ENCODE results near the gene TMEM218. TPM values are rescaled to one million over a fixed set of nuclear protein-coding genes. Genes with fewer than 3 reads are reported as not detected.

The TMEM218 gene
- total RNA-seq, 2 experiments from 2014 or later = 3.9 to 4.4 TPM

DNA sequence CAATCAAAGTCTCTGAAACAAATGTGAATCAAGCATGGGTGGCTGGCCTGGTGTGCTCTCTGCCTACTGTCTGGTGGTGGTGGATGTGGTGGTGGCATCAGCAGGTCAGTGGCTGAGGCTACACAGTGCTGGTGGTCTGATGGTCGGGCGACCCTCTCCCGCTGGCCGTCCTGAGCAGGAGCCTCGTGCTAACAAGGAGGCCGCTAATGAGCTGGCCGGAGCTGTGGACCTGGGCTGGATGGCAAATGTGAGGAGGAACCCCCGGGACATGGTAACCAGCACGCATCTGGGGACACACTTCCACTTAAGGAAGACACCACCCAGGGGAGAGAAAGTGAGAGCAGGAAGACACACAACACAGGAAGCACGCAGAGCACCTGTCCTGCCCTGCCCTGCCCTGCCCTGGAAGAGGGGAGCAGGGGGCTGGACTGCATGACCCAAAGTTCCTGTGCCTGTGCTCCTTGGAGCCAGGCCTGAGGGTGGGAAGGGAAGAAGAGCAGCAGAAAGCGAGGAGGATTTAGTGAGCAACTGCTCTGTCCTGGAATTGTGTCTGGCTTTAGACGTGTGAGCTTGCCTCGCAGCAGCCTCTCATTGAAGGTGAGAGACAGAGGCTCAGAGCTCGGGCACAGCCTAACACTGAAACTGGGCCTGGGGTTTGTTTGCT is 24.7 kb downstream of the TMEM218 start:
- Mint-ChIP-seq H3K9me3 (no peaks in the 10 kb centered on the region), H3K36me3 (ENCODE audit: low read depth) (peaks cover 4% of the 10 kb centered on the region), H3K27ac (no peak overlapping the region), H3K4me3 (no peak overlapping the region), H3K4me1 (ENCODE audit: low read depth) (no peaks in the 10 kb centered on the region), H3K27me3 (no peaks in the 10 kb centered on the region)
- H3K27me3 ChIP-seq (ENCODE audit: control insufficient read depth in 1 of 2, insufficient read depth in 2 of 2, low read length in 2 of 2) = no peaks in the 10 kb centered on the region
- TF ChIP-seq CTCF (IDR thresholded peaks at IDR 0.05) = no peak
- no peak overlapping the region for H3K4me3 ChIP-seq (ENCODE audit: low read length)
- DNase-seq = no peak
- intact Hi-C loops (cut with DNase I, micrococcal nuclease) = no loop called here
- peaks cover 0 to 10% of the 10 kb centered on the region in 2 experiments for H3K9me3 ChIP-seq (ENCODE audit: control insufficient read depth in 1 of 2, insufficient read depth in 1 of 2, low read length in 2 of 2)
- POLR2A ChIA-PET = no interaction called here
- no peaks in the 10 kb centered on the region for H3K36me3 ChIP-seq (ENCODE audit: insufficient read depth, low read length)
- H3K27ac ChIP-seq (ENCODE audit: low read depth in 1 of 2, low read length in 2 of 2) = no peak overlapping the region
- CTCF ChIA-PET = no interaction called here
- no peak for ATAC-seq (ENCODE audit: poor library complexity)
- H3K4me1 ChIP-seq (ENCODE audit: insufficient read depth, low read length) = no peaks in the 10 kb centered on the region

DNA sequence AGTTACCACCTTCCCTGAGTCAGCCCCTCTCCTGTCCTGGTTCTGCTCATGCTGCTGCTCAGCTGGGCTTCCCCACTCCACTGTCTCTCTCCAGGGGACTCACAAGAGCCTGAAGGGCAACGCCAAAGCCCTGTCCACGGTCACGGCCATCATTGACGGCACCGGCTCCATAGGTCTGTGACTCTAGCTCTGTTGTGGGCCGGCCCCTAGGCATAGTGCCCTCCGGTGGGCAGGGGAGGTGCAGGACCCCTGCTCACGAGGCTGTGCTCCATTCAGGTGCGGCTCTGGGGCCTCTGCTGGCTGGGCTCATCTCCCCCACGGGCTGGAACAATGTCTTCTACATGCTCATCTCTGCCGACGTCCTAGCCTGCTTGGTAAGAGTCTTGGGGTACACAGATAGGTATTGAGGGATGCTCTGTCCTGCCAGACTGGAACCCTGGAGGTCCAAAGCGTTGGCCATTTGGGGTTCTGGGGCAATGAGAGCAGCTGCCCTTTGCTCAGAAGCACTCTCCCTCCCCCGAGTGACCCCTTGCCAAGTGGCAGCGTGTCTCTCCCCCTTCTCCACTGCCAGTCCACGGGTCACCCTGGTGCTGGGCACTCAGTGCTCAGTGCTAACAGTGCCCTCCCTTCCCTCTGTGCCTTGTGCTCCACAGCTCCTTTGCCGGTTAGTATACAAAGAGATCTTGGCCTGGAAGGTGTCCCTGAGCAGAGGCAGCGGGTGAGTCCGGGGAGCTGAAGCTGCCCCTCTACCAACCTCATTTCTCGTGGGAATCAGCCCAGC is 25.9 kb downstream of the TMEM218 start:
- no peak for TF ChIP-seq CTCF (IDR thresholded peaks at IDR 0.05)
- Histone ChIP-seq H3K27me3 (ENCODE audit: control insufficient read depth in 1 of 2, insufficient read depth in 2 of 2, low read length in 2 of 2) (no peaks in the 10 kb centered on the region), H3K9me3 (ENCODE audit: control insufficient read depth in 1 of 2, insufficient read depth in 1 of 2, low read length in 2 of 2) (peaks cover 0 to 10% of the 10 kb centered on the region in 2 experiments), H3K36me3 (ENCODE audit: insufficient read depth, low read length) (no peaks in the 10 kb centered on the region), H3K4me3 (ENCODE audit: low read length) (no peak overlapping the region), H3K4me1 (ENCODE audit: insufficient read depth, low read length) (no peaks in the 10 kb centered on the region), H3K27ac (ENCODE audit: low read depth in 1 of 2, low read length in 2 of 2) (no peak overlapping the region)
- no peak overlapping the region for H3K27ac Mint-ChIP-seq
- DNase-seq (no peak), ATAC-seq (ENCODE audit: poor library complexity) (no peak)
- intact Hi-C loops (cut with DNase I, micrococcal nuclease) = no loop called here
- no peaks in the 10 kb centered on the region for H3K9me3 Mint-ChIP-seq
- no peaks in the 10 kb centered on the region for H3K27me3 Mint-ChIP-seq
- ChIA-PET POLR2A (no interaction called here), CTCF (no interaction called here)
- no peaks in the 10 kb centered on the region for H3K36me3 Mint-ChIP-seq (ENCODE audit: low read depth)
- no peak overlapping the region for H3K4me3 Mint-ChIP-seq
- H3K4me1 Mint-ChIP-seq (ENCODE audit: low read depth) = no peaks in the 10 kb centered on the region

GRCh38 chr11:125084761-125085231 is 26.6 kb downstream of the TMEM218 start:
- Histone ChIP-seq H3K9me3 (ENCODE audit: control insufficient read depth in 1 of 2, insufficient read depth in 1 of 2, low read length in 2 of 2) (peaks cover 0 to 10% of the 10 kb centered on the region in 2 experiments), H3K27me3 (ENCODE audit: control insufficient read depth in 1 of 2, insufficient read depth in 2 of 2, low read length in 2 of 2) (no peaks in the 10 kb centered on the region), H3K4me3 (ENCODE audit: low read length) (no peak overlapping the region), H3K27ac (ENCODE audit: low read depth in 1 of 2, low read length in 2 of 2) (no peak overlapping the region), H3K4me1 (ENCODE audit: insufficient read depth, low read length) (no peaks in the 10 kb centered on the region), H3K36me3 (ENCODE audit: insufficient read depth, low read length) (no peaks in the 10 kb centered on the region)
- DNase-seq (no peak), ATAC-seq (ENCODE audit: poor library complexity) (no peak)
- Mint-ChIP-seq H3K36me3 (ENCODE audit: low read depth) (no peaks in the 10 kb centered on the region), H3K4me1 (ENCODE audit: low read depth) (no peaks in the 10 kb centered on the region), H3K4me3 (no peak overlapping the region), H3K27me3 (no peaks in the 10 kb centered on the region), H3K9me3 (no peaks in the 10 kb centered on the region), H3K27ac (no peak overlapping the region)
- intact Hi-C loops (cut with DNase I, micrococcal nuclease) = no loop called here
- ChIA-PET CTCF (no interaction called here), POLR2A (no interaction called here)
- no peak for TF ChIP-seq CTCF (IDR thresholded peaks at IDR 0.05)

Data from CD4-positive, alpha-beta T cell (primary cell).